ENCODE data around the gene ADAMTS3. TPM values are rescaled to one million over a fixed set of nuclear protein-coding genes. Genes with fewer than 3 reads are reported as not detected.
"Not testable (repeated sequence)": the region's sequence is repeated elsewhere in the genome, so short reads cannot be mapped to it uniquely, and the experiment has no call there.

The ADAMTS3 gene
- total RNA-seq, 1 donor from 2014 or later: not detected

- no peak for DNase-seq
- no peaks in the 10 kb centered on the region for H3K36me3 Mint-ChIP-seq (ENCODE audit: low read depth)
- H3K27me3 Mint-ChIP-seq: peaks cover 49% of the 10 kb centered on the region
- intact Hi-C loops (cut with micrococcal nuclease): no loop called here
- H3K4me3 Mint-ChIP-seq: no peak overlapping the region
- H3K4me1 Mint-ChIP-seq: peaks cover 11% of the 10 kb centered on the region
- H3K27ac Mint-ChIP-seq: no peak overlapping the region
- H3K9me3 Mint-ChIP-seq: no peaks in the 10 kb centered on the region
Measured at GRCh38 chr4:72567036-72567435, 2.0 kb downstream of the ADAMTS3 start.

GRCh38 chr4:72566464-72566972 lies 2.5 kb downstream of the ADAMTS3 start:
- no peaks in the 10 kb centered on the region for H3K9me3 Mint-ChIP-seq
- H3K27me3 Mint-ChIP-seq: peaks cover 49% of the 10 kb centered on the region
- peaks cover 11% of the 10 kb centered on the region for H3K4me1 Mint-ChIP-seq
- no peak overlapping the region for H3K4me3 Mint-ChIP-seq
- DNase-seq: no peak
- intact Hi-C loops (cut with micrococcal nuclease): no loop called here
- no peaks in the 10 kb centered on the region for H3K36me3 Mint-ChIP-seq (ENCODE audit: low read depth)
- no peak overlapping the region for H3K27ac Mint-ChIP-seq

- Mint-ChIP-seq H3K27me3 (peaks cover 37% of the 10 kb centered on the region), H3K4me1 (peaks cover 11% of the 10 kb centered on the region), H3K4me3 (no peak overlapping the region), H3K36me3 (ENCODE audit: low read depth) (no peaks in the 10 kb centered on the region), H3K27ac (no peak overlapping the region), H3K9me3 (no peaks in the 10 kb centered on the region)
- DNase-seq: no peak
- intact Hi-C loops (cut with micrococcal nuclease): no loop called here
Measured at GRCh38 chr4:72564789-72565188, 4.2 kb downstream of the ADAMTS3 start.

- no peak for DNase-seq
- Mint-ChIP-seq H3K36me3 (ENCODE audit: low read depth) (no peaks in the 10 kb centered on the region), H3K4me3 (no peak overlapping the region), H3K4me1 (peaks cover 11% of the 10 kb centered on the region), H3K27ac (no peak overlapping the region), H3K27me3 (peaks cover 34% of the 10 kb centered on the region), H3K9me3 (no peaks in the 10 kb centered on the region)
- intact Hi-C loops (cut with micrococcal nuclease): no loop called here
Measured at GRCh38 chr4:72564184-72564583, 4.8 kb downstream of the ADAMTS3 start.

GRCh38 chr4:72558655-72559054 lies 10.4 kb downstream of the ADAMTS3 start:
- Mint-ChIP-seq H3K4me3 (no peak overlapping the region), H3K36me3 (ENCODE audit: low read depth) (no peaks in the 10 kb centered on the region), H3K27ac (no peak overlapping the region), H3K27me3 (no peaks in the 10 kb centered on the region), H3K4me1 (no peaks in the 10 kb centered on the region), H3K9me3 (no peaks in the 10 kb centered on the region)
- DNase-seq: no peak
- intact Hi-C loops (cut with micrococcal nuclease): no loop called here

GRCh38 chr4:72557021-72557420 lies 12.0 kb downstream of the ADAMTS3 start:
- no peak overlapping the region for H3K4me3 Mint-ChIP-seq
- no peak for DNase-seq
- no peaks in the 10 kb centered on the region for H3K36me3 Mint-ChIP-seq (ENCODE audit: low read depth)
- H3K4me1 Mint-ChIP-seq: no peaks in the 10 kb centered on the region
- H3K27me3 Mint-ChIP-seq: no peaks in the 10 kb centered on the region
- no peaks in the 10 kb centered on the region for H3K9me3 Mint-ChIP-seq
- no peak overlapping the region for H3K27ac Mint-ChIP-seq
- intact Hi-C loops (cut with micrococcal nuclease): no loop called here

- Mint-ChIP-seq H3K4me1 (no peaks in the 10 kb centered on the region), H3K36me3 (ENCODE audit: low read depth) (no peaks in the 10 kb centered on the region), H3K4me3 (no peak overlapping the region), H3K9me3 (no peaks in the 10 kb centered on the region), H3K27me3 (no peaks in the 10 kb centered on the region), H3K27ac (no peak overlapping the region)
- intact Hi-C loops (cut with micrococcal nuclease): no loop called here
- DNase-seq: no peak
Measured at GRCh38 chr4:72555377-72555831, 13.6 kb downstream of the ADAMTS3 start.

- no peak overlapping the region for H3K27ac Mint-ChIP-seq
Measured at GRCh38 chr4:72553540-72554337, 15.3 kb downstream of the ADAMTS3 start.

GRCh38 chr4:72552447-72552846 lies 16.6 kb downstream of the ADAMTS3 start:
- Mint-ChIP-seq H3K4me1 (no peaks in the 10 kb centered on the region), H3K9me3 (no peaks in the 10 kb centered on the region), H3K27ac (no peak overlapping the region), H3K4me3 (no peak overlapping the region), H3K36me3 (ENCODE audit: low read depth) (no peaks in the 10 kb centered on the region), H3K27me3 (no peaks in the 10 kb centered on the region)
- intact Hi-C loops (cut with micrococcal nuclease): no loop called here
- no peak for DNase-seq

More at GRCh38 chr4:72553540-72554337, 15.3 kb downstream of the ADAMTS3 start:
- Mint-ChIP-seq H3K27me3 (no peaks in the 10 kb centered on the region), H3K36me3 (ENCODE audit: low read depth) (no peaks in the 10 kb centered on the region), H3K4me3 (no peak overlapping the region), H3K9me3 (no peaks in the 10 kb centered on the region), H3K4me1 (no peaks in the 10 kb centered on the region)
- intact Hi-C loops (cut with micrococcal nuclease): no loop called here
- no peak for DNase-seq

- H3K4me1 Mint-ChIP-seq: no peaks in the 10 kb centered on the region
- H3K4me3 Mint-ChIP-seq: no peak overlapping the region
- no peaks in the 10 kb centered on the region for H3K27me3 Mint-ChIP-seq
Measured at GRCh38 chr4:72546456-72546855, 22.6 kb downstream of the ADAMTS3 start.

GRCh38 chr4:72540694-72541093 lies 28.3 kb downstream of the ADAMTS3 start:
- DNase-seq; H3K36me3 Mint-ChIP-seq (ENCODE audit: low read depth); intact Hi-C loops (cut with micrococcal nuclease); H3K4me3 Mint-ChIP-seq; H3K27me3 Mint-ChIP-seq; H3K4me1 Mint-ChIP-seq; H3K27ac Mint-ChIP-seq: not testable (repeated sequence)
- peaks cover 14% of the 10 kb centered on the region for H3K9me3 Mint-ChIP-seq

More at GRCh38 chr4:72546456-72546855, 22.6 kb downstream of the ADAMTS3 start:
- Mint-ChIP-seq H3K27ac (no peak overlapping the region), H3K9me3 (no peaks in the 10 kb centered on the region), H3K36me3 (ENCODE audit: low read depth) (no peaks in the 10 kb centered on the region)
- intact Hi-C loops (cut with micrococcal nuclease): no loop called here
- no peak for DNase-seq

- Mint-ChIP-seq H3K4me3 (no peak overlapping the region), H3K9me3 (peaks cover 14% of the 10 kb centered on the region), H3K27me3 (no peaks in the 10 kb centered on the region), H3K36me3 (ENCODE audit: low read depth) (no peaks in the 10 kb centered on the region), H3K4me1 (no peaks in the 10 kb centered on the region), H3K27ac (no peak overlapping the region)
- intact Hi-C loops (cut with micrococcal nuclease): no loop called here
- DNase-seq: no peak
Measured at GRCh38 chr4:72538006-72538405, 31.0 kb downstream of the ADAMTS3 start.

GRCh38 chr4:72536443-72536842 lies 32.6 kb downstream of the ADAMTS3 start:
- Mint-ChIP-seq H3K36me3 (ENCODE audit: low read depth) (no peaks in the 10 kb centered on the region), H3K4me3 (no peak overlapping the region), H3K27ac (no peak overlapping the region), H3K27me3 (no peaks in the 10 kb centered on the region), H3K9me3 (peaks cover 14% of the 10 kb centered on the region), H3K4me1 (no peaks in the 10 kb centered on the region)
- DNase-seq: no peak
- intact Hi-C loops (cut with micrococcal nuclease): no loop called here

- no peak overlapping the region for H3K27ac Mint-ChIP-seq
- no peaks in the 10 kb centered on the region for H3K27me3 Mint-ChIP-seq
- intact Hi-C loops (cut with micrococcal nuclease): no loop called here
- no peak overlapping the region for H3K4me3 Mint-ChIP-seq
- H3K9me3 Mint-ChIP-seq: no peaks in the 10 kb centered on the region
- no peaks in the 10 kb centered on the region for H3K4me1 Mint-ChIP-seq
- H3K36me3 Mint-ChIP-seq (ENCODE audit: low read depth): no peaks in the 10 kb centered on the region
- no peak for DNase-seq
Measured at GRCh38 chr4:72531768-72532290, 37.2 kb downstream of the ADAMTS3 start.
